Measurements from ENCODE around the gene MPPED2.

Gene MPPED2

GRCh38 chr11:30406978-30407762 lies 179.0 kb downstream of the MPPED2 start:
- DNase-seq, result no peak

GRCh38 chr11:30405385-30405784 lies 180.8 kb downstream of the MPPED2 start:
- DNase-seq, result no peak

GRCh38 chr11:30404136-30404535 lies 182.0 kb downstream of the MPPED2 start:
- DNase-seq, result no peak

GRCh38 chr11:30395751-30396150 lies 190.4 kb downstream of the MPPED2 start:
- DNase-seq, result no peak

GRCh38 chr11:30393012-30393411 lies 193.1 kb downstream of the MPPED2 start:
- no peak for DNase-seq

GRCh38 chr11:30392221-30392784 lies 193.8 kb downstream of the MPPED2 start:
- no peak for DNase-seq

- no peak for DNase-seq
These were observed 197.2 kb downstream of the MPPED2 start for GRCh38 chr11:30388957-30389356.

GRCh38 chr11:30387891-30388861 lies 198.0 kb downstream of the MPPED2 start:
- DNase-seq, result no peak

GRCh38 chr11:30381879-30382278 lies 204.3 kb downstream of the MPPED2 start:
- DNase-seq, result no peak

- DNase-seq, result no peak
These were observed 205.3 kb downstream of the MPPED2 start for GRCh38 chr11:30380846-30381245.

- DNase-seq, result no peak
These were observed 208.8 kb downstream of the MPPED2 start for GRCh38 chr11:30377347-30377746.

- no peak for DNase-seq
These were observed 216.0 kb downstream of the MPPED2 start for GRCh38 chr11:30370164-30370563.

GRCh38 chr11:30368394-30368793 lies 217.8 kb downstream of the MPPED2 start:
- no peak for DNase-seq

GRCh38 chr11:30365793-30366517 lies 220.2 kb downstream of the MPPED2 start:
- no peak for DNase-seq

GRCh38 chr11:30364837-30365482 lies 221.2 kb downstream of the MPPED2 start:
- no peak for DNase-seq

- DNase-seq, result no peak
These were observed 221.9 kb downstream of the MPPED2 start for GRCh38 chr11:30364139-30364836.

- no peak for DNase-seq
These were observed 225.4 kb downstream of the MPPED2 start for GRCh38 chr11:30360741-30361140.

All from activated gamma-delta T cell treated with Interleukin-2 at 50 U/mL for 16 hours (primary cell).